DMS53 (cell line): ENCODE data around the gene MSANTD2.
A peak's percentile ranks its signal among the peaks of the same experiment; 100 is the strongest.

Experiments
- DNase-seq: peaks from one replicate; lab custom pipeline; 2025; lab: John Stamatoyannopoulos, UW

Gene MSANTD2

DNA sequence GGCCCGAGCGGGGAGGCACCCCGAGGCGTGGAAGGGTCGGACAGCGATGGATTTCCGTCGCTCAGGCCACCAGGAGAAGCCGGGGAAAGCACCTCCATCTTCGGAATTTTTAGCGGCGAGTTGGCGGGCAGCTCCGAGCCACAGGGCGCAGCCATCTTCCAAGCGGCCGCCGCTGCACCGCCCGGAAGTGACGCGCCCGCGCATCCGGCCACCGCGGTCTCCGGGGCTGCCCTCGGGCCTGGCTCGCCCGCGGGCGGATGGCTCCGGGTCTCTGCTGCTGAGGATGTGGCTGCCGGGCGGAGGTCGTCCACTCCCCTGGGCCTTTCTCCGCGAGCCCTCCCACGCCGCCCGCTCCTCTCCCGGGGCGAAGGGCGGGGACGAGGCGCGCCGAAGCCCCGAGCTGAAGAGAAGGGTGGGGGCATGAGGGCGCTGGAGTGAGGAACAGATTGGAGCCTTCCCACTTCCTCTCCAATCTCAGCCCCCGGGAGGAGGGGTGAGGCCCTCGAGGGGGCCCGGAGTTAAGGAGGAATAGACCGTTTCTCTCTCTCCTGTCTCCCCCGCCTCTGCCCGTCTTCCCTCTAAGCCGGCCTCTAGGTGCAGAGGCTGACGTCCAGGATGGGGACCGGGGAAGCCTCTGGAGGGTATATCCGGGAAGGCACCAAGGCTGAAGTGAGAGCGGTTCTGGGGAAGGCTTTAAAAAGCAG lies at the start of gene MSANTD2:
TSS of gene MSANTD2 (minus strand) at position 181 of the 704 bp plus-strand sequence. CDS start at position 155, 26 bp downstream.
- peak; percentile 84 for DNase-seq

DNA sequence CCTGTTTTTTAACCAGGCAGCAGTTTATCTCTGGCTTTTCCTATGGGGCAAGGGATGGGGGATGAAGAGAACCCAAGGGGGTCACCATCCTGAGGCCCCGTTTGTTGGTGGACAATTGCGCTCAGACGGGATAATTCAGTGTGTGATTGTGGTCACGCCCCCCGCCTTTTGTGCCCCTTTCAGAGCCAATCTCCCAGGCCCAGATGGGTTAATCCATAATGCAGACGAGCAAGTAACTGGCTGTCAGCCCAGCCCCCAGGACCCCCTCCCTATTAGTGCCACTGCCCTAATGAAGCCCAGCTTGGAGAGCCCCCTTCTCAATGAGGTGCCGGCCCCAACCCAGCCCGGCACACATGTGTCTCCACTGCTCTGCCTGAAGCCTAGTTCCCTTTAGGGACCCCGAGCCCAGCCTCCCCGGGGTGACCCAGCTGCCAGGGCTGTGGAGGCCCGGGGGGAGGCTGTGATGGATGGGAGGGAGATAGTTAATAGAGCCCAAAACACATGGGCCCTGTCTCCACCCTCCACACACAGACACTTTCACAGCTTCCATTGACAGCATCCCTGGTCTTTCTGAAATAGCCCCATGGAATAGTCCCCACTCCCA lies 46.0 kb upstream of the MSANTD2 start:
- DNase-seq: no peak

GRCh38 chr11:124844664-124845079 lies 44.5 kb upstream of the MSANTD2 start:
- DNase-seq: peak; percentile 38

DNA sequence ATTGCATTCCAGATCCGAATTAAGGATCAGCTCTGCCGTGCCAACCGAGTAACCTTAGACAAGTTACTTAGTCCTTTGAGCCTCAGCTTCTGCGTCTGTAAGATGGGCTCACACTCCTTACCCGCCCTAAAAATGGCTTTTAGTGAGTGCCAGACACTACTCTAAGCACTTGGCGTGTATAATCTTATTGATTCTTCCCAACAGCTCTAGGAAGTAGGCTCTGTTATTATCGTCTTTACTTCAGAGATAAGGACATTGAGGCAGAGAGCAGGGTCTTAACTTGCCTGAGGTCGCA lies 43.4 kb upstream of the MSANTD2 start:
- peak; percentile 15 for DNase-seq

- DNase-seq: no peak
These were observed 42.1 kb upstream of the MSANTD2 start for GRCh38 chr11:124842305-124842704.

DNA sequence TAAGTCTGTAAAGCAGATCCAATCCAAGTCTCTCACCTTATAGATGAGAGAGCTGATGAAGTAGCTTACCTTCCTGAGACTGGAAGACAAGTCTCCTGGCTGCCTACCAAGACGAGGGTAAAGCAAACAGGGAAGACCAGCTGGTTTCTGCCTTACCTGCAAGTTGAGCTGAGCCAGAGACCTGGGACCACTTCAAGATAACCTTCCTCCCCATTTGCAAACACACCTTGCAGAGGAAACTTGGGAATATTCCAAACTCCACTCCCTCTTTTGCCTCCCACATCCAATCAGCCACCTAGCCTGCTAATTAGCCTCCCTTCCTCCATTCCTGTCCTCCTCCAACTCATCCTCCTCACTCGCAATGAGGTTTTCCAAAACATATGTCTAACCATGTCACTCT lies 41.6 kb upstream of the MSANTD2 start:
- DNase-seq: no peak

GRCh38 chr11:124841201-124841600 lies 41.0 kb upstream of the MSANTD2 start:
- DNase-seq: no peak

DNA sequence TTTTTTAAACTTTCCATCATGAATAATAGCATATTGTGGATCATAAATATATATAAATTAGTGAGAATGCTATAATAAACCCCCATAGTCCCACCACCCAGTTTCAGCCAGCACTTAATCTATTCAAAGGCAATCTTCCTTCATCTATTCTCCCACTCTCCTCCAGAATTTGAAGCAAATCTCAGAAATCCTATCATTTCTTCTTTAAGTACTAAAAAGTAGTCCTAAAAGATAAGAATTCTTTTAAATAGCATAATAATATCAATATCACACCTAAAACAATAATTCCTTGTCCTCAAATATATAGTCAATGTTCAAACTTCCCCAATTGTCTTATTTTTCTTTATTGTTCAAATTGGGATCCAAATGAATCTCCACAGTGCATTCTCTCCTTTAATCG lies 40.5 kb upstream of the MSANTD2 start:
- no peak for DNase-seq

GRCh38 chr11:124839972-124840621 lies 39.9 kb upstream of the MSANTD2 start:
- DNase-seq: no peak

DNA sequence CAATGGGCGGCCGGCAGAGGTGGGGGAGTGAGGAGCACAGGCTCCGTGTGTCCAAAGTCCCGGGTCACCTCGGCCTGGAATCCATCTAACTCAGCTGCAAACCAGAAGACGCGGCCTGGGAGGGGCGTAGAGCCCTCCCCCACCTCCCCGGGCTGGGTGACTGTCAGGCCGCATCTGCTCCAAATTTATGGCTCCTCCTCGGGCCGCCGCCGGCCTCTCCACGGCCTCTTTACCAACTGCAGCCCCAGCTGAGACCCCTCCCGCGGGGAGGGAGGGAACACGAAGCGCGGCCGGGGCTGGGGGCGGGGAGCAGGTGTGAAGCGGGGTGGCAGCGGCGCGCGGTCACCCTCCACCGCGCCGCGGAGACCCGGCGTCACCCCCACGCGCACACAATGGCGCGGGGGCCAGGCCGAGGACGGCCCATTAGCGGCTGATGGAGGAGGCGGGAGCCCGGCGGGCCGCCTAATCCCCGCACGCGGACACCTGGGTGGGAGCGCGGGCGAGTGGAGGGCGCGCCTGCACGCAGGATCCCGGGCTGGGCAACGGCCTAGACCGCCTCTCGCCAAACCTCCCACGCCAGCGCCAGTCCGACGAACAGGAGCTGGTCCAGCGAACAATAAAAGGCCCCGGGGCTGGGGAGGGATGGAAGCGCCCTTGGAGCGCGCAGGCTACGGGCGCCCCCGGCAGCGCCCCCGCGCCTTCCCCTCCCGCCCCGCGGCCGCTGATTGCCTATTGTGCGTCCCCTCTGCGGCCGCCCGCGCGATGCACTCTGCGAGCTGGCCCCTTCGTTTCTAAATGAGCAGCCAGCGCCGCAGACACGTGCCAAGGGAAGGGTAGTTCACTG lies 39.1 kb upstream of the MSANTD2 start:
- peak; percentile 45 for DNase-seq

DNA sequence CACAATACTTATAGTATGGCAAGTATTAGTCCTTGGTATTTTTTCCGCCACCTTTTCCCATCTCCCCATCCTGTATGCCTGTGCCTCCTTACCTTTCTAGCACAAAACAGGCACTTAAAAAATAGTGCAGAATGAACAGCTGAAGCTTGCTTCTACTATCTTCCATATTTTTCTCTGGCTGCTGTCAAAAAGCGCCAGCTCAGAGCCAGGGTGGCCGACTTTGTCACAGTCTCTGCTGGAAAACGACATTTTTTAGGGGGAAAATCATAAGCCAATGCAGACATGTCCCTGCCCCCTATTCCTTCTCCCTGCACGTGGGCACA lies 38.6 kb upstream of the MSANTD2 start:
- DNase-seq: no peak

GRCh38 chr11:124837491-124837856 lies 37.3 kb upstream of the MSANTD2 start:
- peak; percentile 89 for DNase-seq

GRCh38 chr11:124835918-124836317 lies 35.7 kb upstream of the MSANTD2 start:
- DNase-seq: no peak

DNA sequence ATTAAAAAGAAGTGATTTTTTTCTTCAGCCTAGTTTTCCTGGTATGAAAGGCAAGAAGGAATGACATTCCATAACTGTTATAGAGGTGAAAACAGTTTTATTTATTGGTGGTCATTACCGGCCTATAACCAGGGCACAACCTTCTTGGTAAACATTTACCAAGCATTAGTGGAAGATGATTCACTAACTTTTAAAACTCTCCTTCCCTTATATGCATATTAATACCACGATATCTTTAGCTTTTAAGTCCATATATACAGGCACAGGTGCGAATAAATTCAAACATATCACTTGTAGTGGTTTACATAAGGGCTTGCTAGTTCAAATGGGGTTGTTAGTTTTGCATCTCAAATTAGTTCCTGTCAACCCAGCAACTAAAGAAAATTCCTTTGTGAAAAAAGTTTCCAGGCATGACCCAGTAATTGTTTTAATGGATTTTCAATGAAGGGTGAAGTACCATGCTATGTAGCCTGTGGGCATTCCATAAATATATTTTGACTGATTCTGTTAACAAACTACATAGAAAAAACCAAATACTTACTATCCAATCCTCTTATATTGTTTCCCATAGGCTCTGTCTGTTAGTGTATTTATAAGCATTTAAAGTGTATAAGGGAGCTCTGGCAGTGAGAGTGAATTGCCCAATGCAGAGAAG lies 34.4 kb upstream of the MSANTD2 start:
- no peak for DNase-seq

- no peak for DNase-seq
These were observed 32.4 kb upstream of the MSANTD2 start for GRCh38 chr11:124832571-124832970.

DNA sequence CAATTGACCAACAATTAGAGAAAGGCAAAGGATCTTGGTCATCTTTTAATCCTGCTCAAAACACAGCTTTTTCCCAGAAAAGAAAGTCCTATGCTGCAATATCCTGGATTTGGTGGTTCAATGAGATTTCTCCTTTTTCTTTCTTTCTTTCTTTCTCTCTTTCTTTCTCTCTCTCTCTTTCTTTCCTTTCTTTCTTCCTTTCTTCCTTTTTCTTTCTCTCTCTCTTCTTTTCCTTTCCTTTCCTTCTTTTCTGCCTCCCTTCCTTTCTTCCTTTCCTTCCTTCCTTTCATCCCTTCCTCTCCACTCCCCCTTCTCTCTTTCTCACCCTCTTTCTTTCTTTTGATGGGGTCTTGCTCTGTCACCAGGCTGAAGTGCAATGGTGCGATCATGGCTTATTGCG lies 31.7 kb upstream of the MSANTD2 start:
- no peak for DNase-seq

DNA sequence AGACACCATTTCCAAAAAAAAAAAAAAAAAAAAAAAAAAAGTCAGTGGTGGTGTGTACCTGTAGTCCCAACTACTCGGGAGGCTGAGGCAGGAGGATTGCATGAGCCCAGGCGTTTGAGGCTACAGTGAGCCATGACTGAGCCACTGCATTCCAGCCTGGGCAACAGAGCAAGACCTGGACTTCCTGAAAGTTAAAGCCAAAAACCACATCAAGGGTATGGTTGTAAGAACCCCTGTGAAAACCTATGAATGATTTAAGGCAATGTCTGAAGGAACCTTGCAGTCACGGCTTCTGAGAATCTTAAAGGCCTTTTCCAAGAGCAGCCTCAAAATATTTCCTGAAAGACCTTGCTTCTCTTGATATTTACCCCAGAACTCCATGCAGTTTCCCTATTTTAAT lies 30.5 kb upstream of the MSANTD2 start:
- no peak for DNase-seq

DNA sequence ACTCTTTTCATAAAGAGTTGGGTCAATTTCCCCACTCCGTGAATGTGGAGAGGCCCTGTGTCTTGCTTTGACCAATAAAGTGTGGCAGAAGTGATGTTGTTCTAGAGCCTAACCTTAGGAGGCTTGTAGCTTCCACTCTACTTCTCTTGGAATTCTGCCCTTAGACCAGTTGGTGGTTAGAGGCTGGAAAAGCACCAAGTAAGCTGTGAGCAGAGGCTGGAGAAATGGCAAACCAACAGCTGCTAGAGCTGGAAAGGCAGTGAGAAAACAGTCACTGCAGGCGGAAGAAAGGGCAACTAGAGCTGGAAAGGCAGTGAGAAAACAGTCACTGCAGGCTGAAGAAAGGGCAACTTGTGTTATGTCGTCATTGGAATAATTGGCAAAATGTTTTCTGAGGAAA lies 29.8 kb upstream of the MSANTD2 start:
- no peak for DNase-seq

DNA sequence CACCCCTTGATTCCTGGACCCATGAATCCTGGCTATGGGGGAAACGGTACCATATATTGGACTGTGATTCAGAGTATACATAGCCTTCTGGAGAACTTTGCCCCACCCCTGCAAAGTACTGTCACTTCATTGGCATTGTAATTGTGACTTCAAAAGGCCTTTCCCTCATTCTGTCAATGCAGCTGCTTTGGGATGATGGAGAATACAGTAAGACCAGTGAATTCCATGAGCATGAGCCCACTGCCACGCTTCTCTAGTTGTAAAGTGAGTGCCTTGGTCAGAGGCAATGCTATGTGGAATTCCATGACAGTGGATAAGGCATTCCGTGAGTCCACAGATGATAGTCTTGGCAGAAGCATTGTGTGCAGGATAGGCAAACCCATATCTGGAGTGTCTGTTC lies 25.7 kb upstream of the MSANTD2 start:
- DNase-seq: no peak

DNA sequence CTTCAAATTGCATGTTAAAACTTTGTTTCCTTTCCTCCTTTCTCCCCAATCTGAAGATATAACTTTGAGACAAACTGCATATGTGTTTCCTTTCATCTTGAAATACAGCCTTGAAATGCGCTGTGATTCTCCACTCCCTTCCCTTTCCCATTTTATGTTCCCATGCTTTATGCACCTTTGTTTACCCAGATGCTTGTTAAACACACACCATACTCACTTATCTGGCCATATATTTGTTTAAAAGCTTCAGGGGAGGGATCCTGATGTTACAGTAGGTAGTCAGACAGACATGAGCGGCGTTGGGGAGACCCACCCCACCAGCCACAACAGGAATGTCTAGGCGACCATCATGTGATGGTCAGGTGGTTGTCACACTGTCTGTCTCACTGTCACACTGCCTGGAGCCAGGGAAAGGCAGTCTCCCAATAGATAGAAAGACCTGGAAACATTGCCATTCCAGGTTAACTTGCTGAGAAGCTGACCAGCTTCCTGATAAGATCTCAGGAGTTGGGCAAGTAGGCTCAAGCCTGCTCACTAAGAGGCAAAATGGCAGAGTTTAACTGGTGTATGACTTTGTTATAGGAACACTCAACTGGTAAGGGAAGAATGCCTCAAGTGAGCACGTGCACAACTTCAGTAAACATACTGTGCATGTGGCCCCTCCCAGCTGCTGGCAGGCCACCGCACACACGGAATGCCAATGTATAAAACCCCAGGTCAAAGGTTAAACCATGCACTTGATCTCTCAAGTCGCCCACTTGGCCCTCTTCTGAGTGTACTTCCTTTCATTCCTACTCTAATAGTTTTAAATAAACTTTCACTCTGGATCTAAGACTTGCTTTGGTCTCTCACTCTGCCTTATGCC lies 23.5 kb upstream of the MSANTD2 start:
- DNase-seq: peak; percentile 72

DNA sequence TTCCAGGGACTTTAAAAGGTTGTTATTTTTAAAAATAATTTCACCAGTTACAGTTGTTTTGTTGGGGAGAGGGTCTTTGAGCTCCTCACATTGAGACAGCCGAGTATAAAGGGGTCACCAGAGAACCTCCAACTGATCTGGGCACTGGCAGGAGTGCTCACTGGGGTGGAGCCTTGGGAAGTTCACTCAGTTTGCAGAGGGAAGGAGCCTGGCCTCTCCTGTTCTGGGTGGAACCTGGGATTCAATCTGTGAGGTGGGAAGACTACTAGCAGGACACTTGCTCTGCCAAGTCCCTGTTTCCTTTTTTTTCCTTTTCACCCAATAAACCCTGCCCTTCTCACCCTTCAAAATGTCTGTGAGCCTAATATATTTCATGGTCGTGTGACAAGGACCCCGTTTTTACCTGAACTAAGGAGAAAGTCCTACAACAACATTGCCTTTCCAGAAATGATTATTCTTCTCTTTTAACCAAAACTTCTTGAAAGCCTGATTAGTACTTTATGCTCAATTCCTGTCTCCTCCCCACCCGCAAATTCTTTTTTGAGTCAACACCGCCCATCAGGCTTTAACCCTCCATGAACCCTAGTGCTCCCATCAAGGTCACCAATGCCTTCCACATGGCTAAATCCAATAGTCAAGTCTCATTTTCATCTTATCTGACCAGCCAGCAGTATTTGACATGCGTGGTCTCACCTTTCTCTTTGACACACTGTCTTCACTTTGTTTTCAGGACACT lies 22.0 kb upstream of the MSANTD2 start:
- no peak for DNase-seq
